Fibroblast of mammary gland (primary cell): Measurements from ENCODE around the gene GNG4.

ENCODE experiments used
- DNase-seq: peaks from one replicate; pipeline ENCODE4 v3.0.0-alpha.2; 2010; ENCODE audit warnings: low read depth
- H3K4me3 ChIP-seq: 2 replicates; pipeline ENCODE4 v1.5.1; 2011; ENCODE audit warnings: low read depth, mild to moderate bottlenecking, low read length, moderate library complexity; ENCODE audit not compliant: control insufficient read depth
- CTCF ChIP-seq: conservative IDR thresholded peaks from 2 replicates; pipeline ENCODE4 v1.5.1; 2011; ENCODE audit warnings: low read depth, low read length, inconsistent platforms; ENCODE audit not compliant: control insufficient read depth, insufficient read depth

The GNG4 gene

GRCh38 chr1:235571482-235571881 lies 78.1 kb downstream of the GNG4 start:
- no peak for DNase-seq
- TF ChIP-seq CTCF: no peak
- no peak overlapping the region for H3K4me3 ChIP-seq

DNA sequence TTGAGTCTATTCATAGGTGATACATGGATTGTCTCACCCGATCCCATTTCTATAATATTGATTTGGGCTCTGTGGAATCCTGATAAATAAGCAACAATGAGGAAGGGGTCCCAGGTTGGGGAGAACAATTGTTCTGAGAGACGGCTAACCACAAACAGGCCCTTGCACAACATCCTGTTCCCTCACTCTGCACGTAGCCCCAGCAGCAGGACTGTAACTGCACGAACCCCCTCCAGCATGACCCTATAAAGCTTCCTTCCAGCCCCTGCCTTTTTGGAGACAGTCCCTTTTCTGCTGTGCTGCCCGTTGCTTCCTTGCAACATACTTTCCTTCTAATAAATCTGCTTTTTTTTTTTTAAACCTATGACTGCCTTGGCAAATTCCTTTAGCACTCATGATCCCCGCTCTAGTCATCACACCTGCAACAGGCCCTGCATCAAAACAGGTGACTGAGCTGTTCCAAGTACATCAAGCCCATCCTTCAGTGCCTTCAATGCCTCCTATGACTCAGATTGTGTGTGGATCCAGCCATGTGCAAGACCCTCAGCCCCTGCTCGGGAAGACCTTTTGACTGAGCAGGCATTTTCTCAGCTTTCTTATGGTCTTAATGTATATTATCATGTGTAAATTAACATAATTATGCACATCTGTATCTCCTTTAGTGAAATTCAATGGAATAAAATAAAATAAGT lies 81.6 kb downstream of the GNG4 start:
- DNase-seq: no peak
- H3K4me3 ChIP-seq: no peak overlapping the region
- no peak for TF ChIP-seq CTCF

- no peak for TF ChIP-seq CTCF
- H3K4me3 ChIP-seq: no peak overlapping the region
- no peak for DNase-seq
Measured at GRCh38 chr1:235566084-235566483, 83.5 kb downstream of the GNG4 start.

GRCh38 chr1:235563513-235564061 lies 86.0 kb downstream of the GNG4 start:
- H3K4me3 ChIP-seq: no peak overlapping the region
- DNase-seq: no peak
- TF ChIP-seq CTCF: no peak

DNA sequence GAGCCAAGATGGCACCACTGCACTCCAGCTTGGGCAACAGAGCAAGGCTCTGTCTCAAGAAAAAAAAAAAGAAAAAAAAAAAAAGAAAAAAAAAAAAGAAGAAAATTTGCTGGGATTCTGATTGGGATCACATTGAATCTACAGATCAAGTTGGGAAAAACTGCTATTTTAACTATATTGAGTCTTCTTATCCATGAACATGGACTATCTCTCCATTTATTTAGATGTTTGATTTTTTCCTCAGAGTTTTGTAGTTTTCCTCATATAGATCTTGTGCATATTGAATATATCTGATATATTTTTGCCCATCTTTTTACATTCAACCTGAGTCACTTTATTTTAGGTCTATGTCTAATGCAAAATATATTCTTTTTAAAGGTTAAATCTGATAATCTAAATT lies 87.0 kb downstream of the GNG4 start:
- no peak for TF ChIP-seq CTCF
- DNase-seq: no peak
- no peak overlapping the region for H3K4me3 ChIP-seq

GRCh38 chr1:235558621-235559169 lies 90.9 kb downstream of the GNG4 start:
- no peak overlapping the region for H3K4me3 ChIP-seq
- TF ChIP-seq CTCF: no peak
- no peak for DNase-seq
